HG03159 (cell line): ENCODE results near the gene ULK4.

Source experiments
- ATAC-seq: cut with Tn5 transposase; IDR thresholded peaks from one replicate; pipeline ENCODE4 v1.9.1; 2021; ENCODE audit warnings: mild to moderate bottlenecking, moderate library complexity; ENCODE audit not compliant: unreplicated experiment

ULK4 gene

DNA sequence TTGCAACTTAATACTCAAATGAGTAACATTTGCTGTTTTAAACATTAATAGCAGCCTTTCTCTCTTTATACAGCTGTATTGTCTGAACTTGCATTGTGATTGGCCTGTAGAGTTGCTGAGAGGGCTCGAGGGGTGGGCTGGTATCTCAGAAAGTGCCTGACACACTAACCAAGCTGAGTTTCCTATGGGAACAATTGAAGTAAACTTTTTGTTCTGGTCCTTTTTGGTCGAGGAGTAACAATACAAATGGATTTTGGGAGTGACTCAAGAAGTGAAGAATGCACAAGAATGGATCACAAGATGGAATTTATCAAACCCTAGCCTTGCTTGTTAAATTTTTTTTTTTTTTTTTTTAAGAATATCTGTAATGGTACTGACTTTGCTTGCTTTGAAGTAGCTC is 722.3 kb downstream of the ULK4 start:
- no peak for ATAC-seq

DNA sequence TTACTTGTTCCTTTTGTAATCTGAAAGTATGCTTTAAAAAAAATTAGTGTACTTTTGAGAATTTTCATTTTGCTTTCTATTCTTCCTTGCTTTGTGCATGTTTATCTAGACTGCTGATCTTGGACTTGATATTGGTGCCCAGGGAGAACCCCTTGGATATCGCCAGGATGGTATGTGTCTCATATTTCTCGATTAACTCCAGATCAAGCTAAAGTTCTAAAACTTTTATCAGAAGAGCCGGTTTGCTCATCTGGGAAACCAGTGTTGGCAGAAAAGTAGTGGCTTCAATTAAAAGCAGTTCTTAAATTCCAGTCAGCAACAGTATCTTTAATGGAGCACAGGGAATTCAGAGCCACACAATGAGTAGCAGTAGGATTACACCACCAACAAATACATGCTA is 724.0 kb downstream of the ULK4 start:
- no peak for ATAC-seq

DNA sequence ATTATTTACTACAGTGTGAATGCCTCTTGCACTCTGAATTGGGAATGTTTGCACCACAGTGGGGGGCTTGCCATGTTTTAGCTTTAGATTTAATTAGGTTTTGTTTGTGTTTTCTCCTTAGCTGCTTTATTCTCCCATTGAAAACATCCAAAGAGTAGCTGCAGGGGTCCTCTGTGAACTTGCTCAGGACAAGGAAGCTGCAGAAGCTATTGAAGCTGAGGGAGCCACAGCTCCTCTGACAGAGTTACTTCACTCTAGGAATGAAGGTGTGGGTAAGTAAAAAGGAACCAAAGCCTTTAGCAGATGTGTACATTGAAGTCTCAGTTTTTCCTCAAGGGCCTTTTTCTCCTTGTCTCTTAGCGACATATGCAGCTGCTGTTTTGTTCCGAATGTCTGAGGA is 725.7 kb downstream of the ULK4 start:
- no peak for ATAC-seq

DNA sequence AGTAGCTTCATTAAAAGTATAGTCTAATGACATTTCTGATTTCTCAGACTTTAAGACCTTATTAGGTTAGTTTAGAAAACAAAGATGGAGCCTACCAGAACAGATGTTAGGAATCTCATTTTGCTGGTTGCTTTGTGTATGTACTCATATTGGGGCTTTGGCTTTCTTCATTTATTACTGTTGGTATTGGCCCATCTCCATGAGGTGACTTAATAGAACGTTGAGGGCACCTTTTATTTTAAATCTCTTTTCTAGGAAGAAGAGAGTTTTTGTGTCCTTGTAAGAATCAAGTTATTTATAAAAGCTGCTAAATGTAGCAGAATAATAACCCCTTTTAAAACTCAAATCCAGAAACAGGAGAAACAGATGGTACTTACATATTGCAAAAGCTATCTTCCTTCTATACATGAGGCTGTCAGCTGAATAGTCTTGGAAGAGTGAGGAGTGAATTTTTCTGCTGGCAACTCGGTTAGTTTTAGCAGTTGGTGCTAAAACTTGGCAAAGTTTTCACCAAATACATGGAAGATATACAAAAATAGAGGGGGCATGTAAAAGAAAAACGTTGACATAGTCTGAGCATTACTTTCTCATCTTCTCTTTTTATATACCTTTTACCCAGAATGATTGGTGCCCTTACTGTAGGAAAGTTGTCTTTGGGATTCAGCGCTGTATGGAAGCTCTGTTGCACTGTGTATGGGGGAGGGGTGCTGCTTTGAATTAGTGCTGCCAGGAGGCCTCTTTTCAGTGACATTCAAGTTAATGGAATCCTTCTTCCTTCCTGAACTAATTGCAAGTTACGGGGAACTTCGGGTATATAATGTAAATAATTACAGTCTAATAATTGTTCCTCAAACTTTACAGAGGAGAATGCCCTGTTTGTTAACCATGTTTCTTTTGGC is 726.8 kb downstream of the ULK4 start:
- ATAC-seq: no peak

DNA sequence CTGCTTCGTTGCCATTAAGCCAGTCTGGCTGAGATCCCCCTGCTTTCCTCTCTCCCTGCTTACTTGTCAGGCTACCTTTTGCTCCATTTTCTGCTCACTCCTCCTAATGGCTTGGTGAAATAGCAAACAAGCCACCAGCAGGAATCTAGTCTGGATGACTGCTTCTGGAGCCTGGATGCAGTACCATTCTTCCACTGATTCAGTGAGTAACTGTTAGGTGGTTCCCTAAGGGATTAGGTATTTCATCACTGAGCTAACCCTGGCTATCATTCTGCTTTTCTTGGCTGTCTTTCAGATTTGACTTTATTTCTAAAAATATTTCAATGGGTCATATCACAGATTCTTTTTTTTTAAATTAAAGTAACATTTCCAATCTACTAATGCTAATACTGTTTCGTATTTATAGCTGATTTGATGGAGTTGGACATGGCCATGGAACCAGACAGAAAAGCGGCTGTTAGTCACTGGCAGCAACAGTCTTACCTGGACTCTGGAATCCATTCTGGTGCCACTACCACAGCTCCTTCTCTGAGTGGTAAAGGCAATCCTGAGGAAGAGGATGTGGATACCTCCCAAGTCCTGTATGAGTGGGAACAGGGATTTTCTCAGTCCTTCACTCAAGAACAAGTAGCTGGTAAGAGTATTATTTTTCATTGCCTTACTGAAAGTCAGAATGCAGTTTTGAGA is 737.6 kb downstream of the ULK4 start:
- ATAC-seq: no peak

DNA sequence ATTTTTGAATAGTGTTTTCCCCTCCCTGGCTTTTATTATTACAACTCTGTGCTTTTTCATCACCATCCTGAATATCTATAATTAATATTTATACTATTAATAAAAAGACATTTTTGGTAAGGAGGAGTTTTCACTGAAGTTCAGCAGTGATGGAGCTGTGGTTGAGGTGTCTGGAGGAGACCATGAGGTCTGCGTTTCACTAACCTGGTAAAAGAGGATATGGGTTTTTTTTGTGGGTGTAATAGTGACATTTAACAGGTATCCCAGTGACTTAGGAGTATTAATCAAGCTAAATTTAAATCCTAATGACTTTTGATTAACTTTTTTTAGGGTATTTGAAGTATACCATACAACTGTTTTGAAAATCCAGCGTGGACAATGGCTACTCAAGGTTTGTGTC is 738.2 kb downstream of the ULK4 start:
- no peak for ATAC-seq

DNA sequence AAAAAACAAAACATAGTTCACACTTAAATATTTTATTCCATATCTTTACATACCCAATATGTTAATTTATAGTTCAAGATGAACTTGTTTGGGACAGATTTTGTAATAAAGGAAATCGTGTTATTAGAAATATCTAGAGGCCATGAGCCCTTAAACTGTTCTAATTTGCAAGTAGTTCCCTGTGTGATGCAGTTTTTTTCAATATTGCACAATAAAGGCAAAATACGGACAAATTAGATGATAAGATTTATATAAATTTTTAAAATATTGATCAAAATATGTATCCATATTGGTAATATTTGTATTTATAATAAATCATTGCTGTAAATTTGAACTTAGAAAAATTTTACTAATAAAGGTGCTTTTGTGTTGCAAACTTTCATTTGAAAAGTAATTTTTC is 738.8 kb downstream of the ULK4 start:
- ATAC-seq: no peak

DNA sequence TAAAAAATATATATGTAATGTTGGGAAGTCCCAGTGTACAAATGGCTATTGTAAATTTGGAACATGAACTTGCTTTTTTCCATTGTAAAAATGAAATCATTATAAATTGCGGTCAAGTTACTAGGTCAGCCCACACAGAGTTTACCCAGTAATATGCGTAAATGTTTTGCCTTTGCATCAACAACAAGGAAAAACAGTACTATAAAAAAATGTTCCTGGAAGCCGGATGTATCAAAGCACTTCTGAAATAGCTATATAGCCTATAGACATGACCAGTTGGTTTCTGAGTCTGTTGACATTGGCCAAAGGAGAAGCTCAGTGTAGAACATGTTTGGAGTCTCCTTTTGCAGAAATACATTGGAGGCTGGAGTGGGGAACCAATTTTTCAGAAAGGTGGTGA is 739.4 kb downstream of the ULK4 start:
- no peak for ATAC-seq

DNA sequence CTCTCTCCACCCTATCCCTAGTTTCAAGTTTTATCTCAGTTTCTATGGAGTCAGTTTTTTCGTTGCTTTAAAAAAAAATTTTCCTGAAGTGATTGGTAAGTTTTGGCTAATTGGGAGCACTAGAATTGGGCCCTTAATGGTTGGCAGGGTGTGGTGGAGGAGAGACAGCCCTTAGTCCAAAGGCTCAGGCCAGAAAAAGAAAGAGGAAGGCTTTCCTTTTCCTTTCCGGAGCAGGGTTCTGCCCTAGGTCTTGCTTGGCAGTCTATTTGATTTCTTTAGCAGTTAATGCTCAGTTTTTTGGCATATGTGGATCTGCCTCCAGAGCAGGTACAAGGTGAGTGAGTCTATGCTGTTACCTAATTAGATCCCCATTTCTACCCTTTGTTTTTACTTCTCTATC is 739.9 kb downstream of the ULK4 start:
- no peak for ATAC-seq

DNA sequence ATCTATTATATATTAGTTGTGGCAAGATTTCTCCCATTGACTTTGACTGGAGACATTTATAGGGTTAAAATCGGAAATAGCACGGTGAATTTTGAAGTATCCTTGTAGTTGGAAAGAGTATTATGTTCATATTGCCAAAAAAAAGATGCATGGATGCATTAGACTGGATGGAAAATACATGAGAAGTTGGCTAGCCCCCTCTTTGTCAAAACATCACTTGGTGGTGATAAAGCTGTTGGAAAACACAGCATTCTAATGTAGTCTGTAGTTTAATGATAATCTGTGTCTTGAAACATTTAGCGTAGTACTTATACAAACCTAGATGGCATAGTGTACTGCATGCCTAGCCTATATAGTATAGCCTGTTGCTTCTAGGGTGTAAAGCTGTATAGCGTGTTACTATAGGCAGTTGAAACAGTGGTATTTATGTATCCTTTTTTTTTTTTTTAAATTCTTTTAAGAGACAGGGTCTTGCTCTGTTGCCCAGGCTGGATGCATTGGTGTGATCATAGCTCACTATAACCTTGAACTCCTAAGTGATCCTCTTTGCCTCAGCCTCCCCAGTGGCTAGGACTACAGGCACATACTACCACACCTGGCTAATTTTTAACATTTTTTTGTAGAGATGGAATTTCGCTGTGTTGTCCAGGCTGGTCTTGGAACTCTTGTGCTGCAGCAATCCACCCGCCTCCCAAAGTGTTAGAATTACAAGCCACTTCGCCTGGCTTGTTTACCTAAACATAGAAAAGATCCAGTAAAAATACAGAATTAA is 740.8 kb downstream of the ULK4 start:
- no peak for ATAC-seq

DNA sequence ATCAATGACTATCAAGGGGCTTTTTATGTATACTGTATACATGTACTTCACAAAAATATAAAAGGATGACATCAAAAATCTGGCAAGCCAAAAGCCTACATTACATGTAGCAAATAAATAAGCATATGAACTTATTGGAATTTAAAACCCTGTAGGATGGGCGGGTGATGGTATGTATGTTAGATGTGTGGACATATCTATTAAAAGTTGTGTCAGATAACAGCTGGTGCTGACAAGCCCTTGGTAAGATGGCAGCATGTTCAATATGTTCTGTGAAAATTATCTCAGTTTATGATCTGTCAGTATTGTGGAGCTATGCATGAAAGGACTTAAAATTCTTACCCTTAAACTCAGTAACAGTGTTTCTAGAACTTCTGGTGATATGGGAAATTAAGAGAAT is 742.5 kb downstream of the ULK4 start:
- ATAC-seq: no peak

DNA sequence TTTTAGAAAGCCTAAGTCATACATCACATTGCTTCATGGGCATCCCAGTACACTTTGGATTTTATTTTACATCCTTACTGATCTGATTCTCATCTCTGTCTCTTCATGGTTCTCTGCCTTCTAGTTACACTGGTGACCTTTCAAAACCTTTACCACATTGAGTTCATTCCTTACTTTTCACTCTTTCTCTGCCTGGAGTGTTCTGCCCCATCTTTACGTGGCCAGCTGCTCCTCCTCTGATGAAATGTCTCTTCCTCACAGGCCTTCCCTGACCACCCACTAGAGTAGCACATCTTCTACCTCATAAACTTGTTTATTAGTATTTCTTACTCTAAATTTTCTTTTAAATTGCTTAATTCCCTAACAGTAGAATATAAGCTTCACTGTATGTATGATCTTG is 744.9 kb downstream of the ULK4 start:
- no peak for ATAC-seq

DNA sequence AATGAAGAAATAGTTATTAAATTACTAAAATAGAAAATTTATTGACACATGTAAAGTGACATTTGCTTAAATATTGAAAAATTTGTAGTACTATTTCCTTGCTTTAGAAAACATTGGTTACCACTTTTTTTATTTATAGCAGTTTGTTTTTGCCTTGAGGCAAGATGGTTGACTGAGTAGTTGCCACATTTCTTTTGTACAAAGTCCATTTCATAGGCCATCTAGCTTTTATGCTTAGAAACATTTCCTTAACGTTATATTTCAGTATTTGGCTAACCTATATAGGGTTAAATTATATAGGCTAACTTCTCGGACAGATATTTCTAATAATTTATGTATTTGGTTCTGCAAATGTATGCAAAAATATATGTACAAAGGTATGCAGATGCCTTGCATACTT is 745.5 kb downstream of the ULK4 start:
- no peak for ATAC-seq

DNA sequence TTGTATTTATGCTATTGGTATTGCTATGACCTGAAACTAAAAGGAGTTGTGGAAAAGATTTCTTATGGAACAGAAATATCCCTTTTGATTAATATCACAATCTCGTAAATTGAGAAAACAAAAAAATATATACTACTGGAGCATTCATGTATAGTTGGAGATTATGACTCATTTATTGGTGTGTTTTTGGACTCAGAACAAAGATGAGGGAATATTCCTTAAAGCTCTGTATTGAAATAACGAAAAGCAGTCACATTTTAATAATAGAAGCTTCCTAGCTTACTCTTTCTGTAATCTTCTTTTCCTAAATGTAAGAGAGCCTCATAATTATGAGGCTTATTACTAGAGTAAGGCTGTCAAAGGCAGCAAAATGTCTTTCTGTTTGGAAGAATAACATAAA is 748.3 kb downstream of the ULK4 start:
- ATAC-seq: no peak

DNA sequence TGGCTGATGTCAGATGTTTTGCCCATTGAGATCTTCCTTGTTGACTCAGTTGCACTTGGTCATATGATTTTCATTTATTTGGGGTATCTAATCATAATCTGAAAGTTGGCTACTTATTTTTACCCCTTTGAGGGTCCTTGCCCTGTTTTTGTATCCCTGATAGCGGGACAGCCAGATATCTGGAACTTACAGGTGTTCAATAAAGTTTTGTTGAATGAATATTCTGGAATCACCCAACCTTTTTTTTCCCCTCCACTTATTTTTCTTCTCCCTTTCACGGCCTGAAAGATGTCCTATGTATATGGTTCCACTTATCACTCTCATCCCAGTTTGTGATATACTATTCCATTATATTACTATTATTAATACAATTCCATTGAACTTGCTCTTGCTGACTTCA is 749.8 kb downstream of the ULK4 start:
- ATAC-seq: no peak

DNA sequence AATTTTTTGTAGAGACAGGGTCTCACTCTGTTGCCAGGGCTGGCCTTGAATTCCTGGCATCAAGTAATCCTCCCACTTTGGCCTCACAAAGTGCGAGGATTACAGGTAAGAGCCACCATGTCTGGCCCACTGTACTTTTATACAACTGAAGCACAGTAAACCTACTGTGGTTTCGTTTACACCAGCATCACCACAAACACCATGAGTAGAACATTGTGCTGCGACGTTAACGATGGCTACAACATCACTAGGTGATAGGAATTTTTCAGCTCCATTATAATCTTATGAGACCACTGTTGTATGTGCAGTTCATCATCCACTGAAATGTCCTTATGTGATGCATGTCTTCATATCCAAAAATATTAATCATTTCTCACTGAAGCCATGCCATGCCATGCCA is 750.9 kb downstream of the ULK4 start:
- no peak for ATAC-seq

DNA sequence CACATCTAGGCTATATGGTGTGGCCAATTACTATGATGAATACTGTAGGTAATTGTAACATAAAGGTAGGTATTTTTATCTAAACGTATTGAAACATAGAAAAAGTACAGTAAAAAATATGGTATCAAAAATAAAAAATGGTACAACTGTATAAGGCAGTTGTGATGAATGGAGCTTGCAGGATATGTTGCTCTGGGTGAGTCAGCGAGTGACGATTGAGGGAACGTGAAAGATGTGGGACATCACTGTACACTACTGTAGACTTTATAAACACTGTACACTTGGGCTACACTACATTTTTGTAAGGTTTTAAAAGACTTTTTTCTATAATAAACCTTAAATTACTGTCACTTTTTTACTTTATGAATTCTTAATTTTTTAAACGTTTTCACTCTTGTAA is 752.3 kb downstream of the ULK4 start:
- ATAC-seq: no peak

DNA sequence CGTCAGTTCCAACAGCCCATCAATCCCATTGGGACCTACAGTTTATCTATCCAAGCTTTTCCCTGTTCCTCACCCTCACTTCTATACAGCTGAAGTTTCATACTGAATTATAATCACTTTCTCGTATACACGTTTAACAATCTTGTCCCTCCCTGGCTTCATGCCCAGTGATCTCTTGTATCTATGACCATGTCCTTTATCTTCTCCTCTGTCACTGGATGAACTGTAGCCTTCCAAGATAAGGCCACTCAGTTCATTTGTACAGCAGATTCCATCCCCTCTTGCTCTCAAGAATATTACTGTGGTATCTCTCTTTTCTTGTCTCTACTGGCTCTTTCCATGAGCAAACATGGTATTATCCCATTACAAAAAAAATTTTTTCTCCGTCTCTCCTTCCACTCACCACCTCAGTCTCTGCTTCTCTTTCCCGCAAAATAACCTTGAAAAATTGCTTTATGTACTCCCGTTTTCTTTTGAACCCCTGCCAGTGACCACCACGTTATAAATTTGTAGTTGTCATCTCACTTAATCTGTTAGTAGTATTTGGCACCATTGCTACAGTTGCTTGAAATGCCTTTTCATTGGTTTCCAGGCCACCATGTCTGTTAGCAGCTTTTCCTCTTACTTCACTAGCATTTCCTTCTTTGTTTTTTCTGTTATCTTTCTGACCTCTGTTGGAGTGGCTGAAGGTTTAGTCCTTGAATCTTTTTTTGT is 753.2 kb downstream of the ULK4 start:
- ATAC-seq: no peak

DNA sequence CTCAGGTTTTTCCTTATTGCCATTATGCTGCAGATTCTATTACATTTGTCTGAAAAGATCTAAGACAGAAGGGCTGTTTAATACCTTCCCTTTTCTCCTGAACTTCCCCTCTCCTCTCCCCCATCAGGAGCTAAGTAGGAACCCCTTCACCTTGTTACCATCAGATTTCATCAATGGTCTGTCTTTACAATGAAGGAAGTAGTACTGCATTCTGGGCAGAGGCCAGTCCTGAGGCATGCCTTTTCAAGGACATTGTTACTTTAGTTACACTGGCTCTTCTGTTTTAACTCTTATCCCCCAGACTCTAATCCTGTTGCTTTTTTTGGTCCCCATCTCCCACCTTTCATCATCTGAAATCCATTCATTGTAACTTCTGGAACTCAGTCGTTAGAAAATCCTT is 754.5 kb downstream of the ULK4 start:
- ATAC-seq: no peak

DNA sequence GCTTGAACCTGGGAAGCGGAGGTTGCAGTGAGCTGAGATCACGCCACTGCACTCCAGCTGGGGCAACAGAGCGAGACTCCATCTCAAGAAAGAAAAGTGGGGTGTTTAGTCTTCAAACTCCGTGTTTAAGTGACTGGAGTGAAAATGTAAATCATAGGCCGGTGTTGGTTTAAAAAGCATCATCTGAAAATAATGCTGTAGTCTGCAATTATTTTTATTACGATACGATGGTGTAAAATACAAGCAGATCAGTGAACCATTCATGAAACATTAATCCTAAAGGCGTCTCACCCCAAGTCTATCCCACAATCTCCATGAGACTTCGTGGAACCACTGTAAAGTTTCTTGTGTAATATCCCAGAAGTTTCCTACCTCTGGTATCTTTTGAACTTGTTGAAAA is 756.3 kb downstream of the ULK4 start:
- no peak for ATAC-seq

DNA sequence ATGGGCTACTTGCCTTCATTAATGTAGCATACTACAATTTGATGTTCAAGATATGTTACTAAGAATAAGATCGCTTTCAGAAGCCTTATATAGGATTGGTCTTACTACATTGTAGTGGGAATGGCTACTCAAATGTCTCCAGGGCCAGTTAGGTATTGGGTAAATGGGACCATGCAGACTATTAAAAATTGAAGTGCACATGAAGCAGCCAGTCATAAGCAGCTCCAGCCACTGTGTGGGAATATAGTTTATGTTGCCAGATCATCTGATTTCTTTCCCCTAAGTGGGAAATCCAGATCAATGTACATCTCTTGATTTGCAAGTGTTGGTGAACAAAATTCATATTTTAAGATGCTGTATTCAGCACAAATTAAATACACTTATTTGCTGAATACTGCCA is 757.5 kb downstream of the ULK4 start:
- ATAC-seq: no peak
